ENCODE measurements around the gene AFF3. TPM values are rescaled to one million over a fixed set of nuclear protein-coding genes. Genes with fewer than 3 reads are reported as not detected.

Gene AFF3
- total and polyA plus RNA-seq, 2 donors (not counting 3 experiments of a cell fraction or from before 2014, with no cell fraction given): 0.06 to 0.07 TPM

- Histone ChIP-seq H4K20me1 (replicated peaks; ENCODE audit: control insufficient read depth, extremely low read depth, insufficient read depth, low read length) (no peaks in the 10 kb centered on the region), H3K9me3 (replicated peaks; ENCODE audit: control insufficient read depth, insufficient read depth, low read length) (no peaks in the 10 kb centered on the region), H3K4me2 (ENCODE audit: insufficient read depth, low read length) (no peak overlapping the region), H3K36me3 (ENCODE audit: control insufficient read depth in 2 of 2, extremely low read depth in 1 of 2, insufficient read depth in 2 of 2, low read length in 2 of 2) (no peaks in the 10 kb centered on the region), H3K27me3 (ENCODE audit: control insufficient read depth in 2 of 2, insufficient read depth in 2 of 2, low read length in 2 of 2) (peaks cover 0 to 1% of the 10 kb centered on the region in 2 experiments), H2AFZ (ENCODE audit: low read depth, low read length) (no peak overlapping the region), H3K27ac (ENCODE audit: insufficient read depth, low read depth, low read length) (no peak overlapping the region), H3K79me2 (ENCODE audit: control insufficient read depth, insufficient read depth, low read length) (no peaks in the 10 kb centered on the region), H3K4me3 (replicated peaks in 1 of 3; ENCODE audit: insufficient read depth in 1 of 3, low read depth in 1 of 3, low read length in 3 of 3) (no peak overlapping the region), H3K9me1 (replicated peaks; ENCODE audit: control insufficient read depth, extremely low read depth, insufficient read depth, low read length) (no peaks in the 10 kb centered on the region), H3K4me1 (ENCODE audit: control insufficient read depth, extremely low read depth, insufficient read depth, low read length) (no peaks in the 10 kb centered on the region), H3K9ac (replicated peaks; ENCODE audit: extremely low read depth, insufficient read depth, low read length) (no peak overlapping the region)
- ChIA-PET POLR2A (no interaction called here), CTCF (no interaction called here)
- no peak for FAIRE-seq
- intact Hi-C loops (cut with micrococcal nuclease): no loop called here
- TF ChIP-seq JUN (IDR thresholded peaks at IDR 0.05; ENCODE audit: borderline replicate concordance, insufficient read depth, insufficient read length, low read depth) (no peak), MYC (IDR thresholded peaks at IDR 0.05; ENCODE audit: low read depth, low read length) (no peak), GATA2 (IDR thresholded peaks at IDR 0.05; ENCODE audit: insufficient read depth, insufficient read length, low read depth, low read length) (no peak), CTCF (IDR thresholded peaks at IDR 0.05; ENCODE audit: extremely low read depth in 1 of 2, insufficient read depth in 1 of 2, low read depth in 1 of 2, low read length in 2 of 2) (no peak), POLR2A (IDR thresholded peaks at IDR 0.05; ENCODE audit: low read depth, low read length) (no peak), EZH2 (IDR thresholded peaks at IDR 0.05; ENCODE audit: borderline replicate concordance, low read depth, low read length, severe bottlenecking) (no peak), POLR2AphosphoS5 (IDR thresholded peaks at IDR 0.05; ENCODE audit: insufficient read depth, low read depth, low read length) (no peak), MAX (IDR thresholded peaks at IDR 0.05; ENCODE audit: insufficient read depth, insufficient read length) (no peak), FOS (IDR thresholded peaks at IDR 0.05; ENCODE audit: borderline replicate concordance, insufficient read depth, low read length) (no peak)
- dilution Hi-C loops (cut with MboI; ENCODE audit: extremely low pct_ligation_motif_present, low sequenced_read_pairs): no loop called here
- BruUV-seq (replicated peaks): no TSS peak
- DNase-seq (ENCODE audit: low read depth, low spot score): no peak
Observed at GRCh38 chr2:99852376-99852934, 289.9 kb downstream of the AFF3 start.
